Central memory CD4-positive, alpha-beta T cell (primary cell): ENCODE results near the gene ZSCAN23.
"Not testable (repeated sequence)": the region's sequence is repeated elsewhere in the genome, so short reads cannot be mapped to it uniquely, and the experiment has no call there.

Experiments used
- DNase-seq: peaks from one replicate; pipeline ENCODE4 v3.0.0; 2022
- total RNA-seq, 3 experiments: gene quantifications; one replicate each; lab custom pipeline; 2026; lab: John Stamatoyannopoulos, UW

Gene ZSCAN23
- total RNA-seq: 0.19 to 1.1 (median 0.71) reads per million in 3 experiments

DNA sequence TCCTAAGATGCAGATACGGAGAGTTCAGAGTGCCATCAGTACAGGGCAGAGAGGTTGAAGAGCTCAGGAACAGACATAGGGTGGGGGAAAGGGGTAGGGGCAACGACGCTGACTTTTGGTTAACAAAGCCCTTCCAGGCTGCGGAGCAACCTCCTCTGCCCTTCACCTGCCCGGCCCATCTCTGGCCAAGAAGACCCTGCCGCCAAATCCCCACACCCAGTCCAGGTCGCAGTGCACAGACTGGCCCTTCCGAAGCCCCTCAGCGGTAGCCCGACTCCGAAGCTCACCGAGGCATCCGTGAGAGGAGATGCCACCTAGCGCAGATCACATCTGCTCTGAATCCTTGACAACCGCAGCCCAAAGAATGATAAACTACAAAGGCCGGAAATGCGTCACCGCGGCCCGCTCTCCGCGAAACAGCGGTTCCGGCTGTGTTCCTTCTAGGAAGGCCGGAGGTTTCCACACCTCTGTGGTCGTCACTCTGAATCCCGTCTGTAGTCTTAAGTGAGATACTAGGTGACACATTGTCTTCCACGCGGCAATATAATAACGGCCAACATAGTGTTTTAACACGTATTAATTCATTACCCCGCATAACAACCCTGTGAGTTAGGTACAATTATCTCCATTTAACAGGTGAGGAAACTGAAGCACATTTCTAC, at the start of gene ZSCAN23:
ZSCAN23 (minus strand) TSS at position 380 of the 662 bp plus-strand sequence. CDS start 7,225 bp downstream, outside the sequence.
- DNase-seq: peak; percentile 88

DNA sequence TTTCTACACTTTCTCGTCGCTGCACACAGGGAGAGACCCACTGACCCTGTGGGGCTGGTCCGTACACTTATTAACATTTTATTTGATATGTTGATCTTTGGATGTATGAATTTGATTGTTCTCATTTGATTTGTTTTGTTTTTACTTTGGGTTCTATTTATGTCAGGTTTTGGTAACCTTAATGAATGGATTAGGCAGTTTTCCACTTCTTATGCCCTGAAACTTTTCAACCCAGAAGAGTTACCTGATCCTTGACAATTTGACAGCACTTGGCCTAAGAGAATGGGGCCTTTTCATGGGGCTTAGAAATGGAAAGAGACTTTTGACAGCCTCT, 48.7 kb upstream of the ZSCAN23 start:
- no peak for DNase-seq

DNA sequence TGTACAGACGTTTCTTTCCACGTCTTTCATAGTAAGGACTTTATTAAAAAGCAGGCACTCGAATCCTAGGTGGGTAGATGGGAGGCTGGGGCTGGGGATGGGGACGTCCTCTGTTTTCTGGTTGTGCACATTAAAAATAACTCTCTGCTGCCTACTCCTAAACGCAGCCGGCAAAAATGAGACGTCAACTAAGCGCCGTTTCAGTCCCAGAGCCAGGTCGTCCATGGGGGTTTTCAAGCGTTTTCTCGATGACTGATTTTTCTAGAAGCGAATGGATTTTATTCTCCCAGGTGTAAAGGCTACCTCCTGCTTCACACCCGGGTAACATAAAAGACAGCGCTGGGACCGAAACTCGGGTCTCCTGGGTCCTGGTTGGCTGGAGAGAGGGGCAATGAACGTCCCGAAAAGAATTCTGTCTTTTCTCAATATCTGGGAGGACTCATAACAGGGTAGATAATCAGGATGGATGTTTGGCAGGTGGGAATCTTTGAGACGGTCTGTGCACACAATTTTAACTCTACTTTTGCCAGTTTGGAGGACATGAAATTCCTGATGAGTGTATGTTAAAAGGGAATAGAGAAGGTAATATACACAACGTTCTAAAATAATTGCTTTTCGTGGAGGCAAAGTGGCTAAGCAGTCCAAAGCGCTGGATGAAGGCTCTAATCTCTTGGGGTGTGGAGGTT, 47.1 kb upstream of the ZSCAN23 start:
- no peak for DNase-seq

DNA sequence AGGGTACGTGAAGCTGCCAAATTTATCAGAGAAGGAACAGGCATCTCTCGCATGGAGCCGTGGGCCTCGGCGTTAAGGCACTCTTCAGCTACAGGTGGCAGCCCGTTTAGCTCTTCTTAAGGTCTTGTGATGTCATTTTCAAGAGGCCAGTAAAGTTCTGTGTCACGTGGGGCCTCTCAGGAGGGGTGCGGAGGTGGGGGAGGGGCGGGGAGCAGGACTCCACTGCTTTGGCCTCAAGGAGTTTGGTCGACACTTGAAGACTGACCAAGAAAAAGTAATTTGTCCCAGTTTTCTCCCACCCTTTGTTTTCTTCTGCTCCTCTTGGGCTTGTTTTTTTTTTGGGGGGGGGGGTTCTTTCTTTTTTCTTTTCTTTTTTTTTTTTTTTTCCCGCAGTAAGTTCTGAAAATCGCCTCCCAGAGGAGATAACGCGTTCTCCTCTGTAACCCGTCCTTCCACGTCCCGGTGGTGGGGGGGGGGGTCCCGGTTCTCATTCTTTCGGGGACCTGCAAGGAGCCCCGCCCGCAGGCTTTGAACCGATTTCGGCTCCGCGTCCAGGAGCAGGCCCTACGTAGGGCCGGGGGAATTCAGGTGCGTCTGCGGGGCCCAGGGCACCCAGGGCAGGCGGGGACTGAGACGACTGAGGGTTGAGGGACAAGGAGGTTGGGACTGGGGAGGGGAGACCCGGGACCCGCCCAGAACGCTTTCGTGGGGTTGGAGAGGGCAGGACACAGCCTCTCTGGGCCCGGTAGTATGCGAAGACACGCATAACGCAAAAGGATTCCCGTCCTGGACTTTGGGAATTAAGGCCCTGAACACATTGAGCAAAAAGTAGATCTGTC, 46.3 kb upstream of the ZSCAN23 start:
- DNase-seq: no peak

DNA sequence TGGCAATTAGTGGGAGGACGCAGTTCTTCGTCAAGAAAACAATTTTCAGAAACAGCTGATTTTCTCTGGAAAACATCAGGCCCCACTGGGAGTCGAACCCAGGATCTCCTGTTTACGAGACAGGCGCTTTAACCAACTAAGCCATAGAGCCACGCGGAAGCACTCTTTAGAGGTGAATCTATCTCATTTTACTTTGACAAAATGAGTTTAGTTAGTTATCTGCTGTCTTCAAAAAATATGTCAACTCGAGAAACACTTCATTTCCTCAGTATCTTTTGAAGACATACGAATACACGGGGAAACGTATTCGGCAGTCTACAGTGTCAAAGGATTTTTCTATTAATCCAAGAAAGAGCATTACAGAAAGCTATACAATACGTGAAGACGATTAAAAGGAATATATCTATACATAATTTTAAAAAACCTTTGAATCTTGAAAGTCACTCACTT, 45.6 kb upstream of the ZSCAN23 start:
- no peak for DNase-seq

DNA sequence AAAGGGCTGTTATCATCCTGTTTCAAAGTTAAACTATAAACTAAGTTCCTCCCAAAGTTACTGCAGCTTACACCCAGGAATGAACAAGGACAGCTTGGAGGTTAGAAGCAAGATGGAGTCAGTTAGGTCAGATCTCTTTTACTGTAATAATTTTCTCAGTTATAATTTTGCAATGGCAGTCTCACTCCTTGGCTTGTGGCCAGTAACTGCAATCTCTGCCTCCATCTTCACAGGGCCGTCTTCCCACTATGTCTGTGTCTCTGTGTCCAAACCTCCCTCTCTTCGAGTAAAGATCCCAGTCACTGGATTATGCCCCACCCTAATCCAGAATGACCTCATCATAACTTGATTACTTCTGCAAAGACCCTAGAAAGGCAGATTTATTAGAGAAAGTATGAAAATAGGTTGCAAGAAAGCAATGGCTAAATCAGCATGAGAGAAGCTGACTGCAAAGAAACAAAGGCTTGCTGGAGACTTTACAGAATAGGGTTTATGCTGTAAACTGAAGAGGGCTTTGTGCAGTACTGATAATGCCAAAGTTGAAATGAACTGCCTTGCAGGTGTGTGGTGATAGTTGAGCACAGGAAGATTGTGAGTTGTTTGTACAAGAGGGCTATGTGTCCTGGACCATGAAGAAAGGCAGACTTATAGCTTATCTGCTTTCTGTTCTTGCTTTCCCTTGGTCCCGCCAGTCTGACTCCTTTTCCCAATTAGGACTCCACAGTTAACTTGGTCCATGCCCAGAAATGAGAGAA, 43.9 kb upstream of the ZSCAN23 start:
- no peak for DNase-seq

DNA sequence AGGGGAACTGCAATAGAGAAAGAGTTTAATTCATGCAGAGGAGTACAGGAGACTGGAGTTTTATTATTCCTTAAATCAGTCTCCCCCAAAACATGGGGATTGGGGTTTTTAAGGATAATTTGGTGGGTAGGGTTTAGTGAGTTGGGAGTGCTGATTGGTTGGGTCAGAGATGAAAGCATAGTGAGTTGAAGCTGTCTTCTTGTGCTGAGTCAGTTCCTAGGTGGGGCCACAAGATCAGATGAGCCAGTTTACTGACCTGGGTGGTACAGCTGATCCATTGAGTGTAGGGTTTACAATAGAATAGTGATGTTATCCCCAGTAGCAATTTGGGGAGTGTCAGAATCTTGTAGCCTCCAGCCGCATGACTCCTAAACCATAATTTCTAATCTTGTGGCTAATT, 43.2 kb upstream of the ZSCAN23 start:
- no peak for DNase-seq

DNA sequence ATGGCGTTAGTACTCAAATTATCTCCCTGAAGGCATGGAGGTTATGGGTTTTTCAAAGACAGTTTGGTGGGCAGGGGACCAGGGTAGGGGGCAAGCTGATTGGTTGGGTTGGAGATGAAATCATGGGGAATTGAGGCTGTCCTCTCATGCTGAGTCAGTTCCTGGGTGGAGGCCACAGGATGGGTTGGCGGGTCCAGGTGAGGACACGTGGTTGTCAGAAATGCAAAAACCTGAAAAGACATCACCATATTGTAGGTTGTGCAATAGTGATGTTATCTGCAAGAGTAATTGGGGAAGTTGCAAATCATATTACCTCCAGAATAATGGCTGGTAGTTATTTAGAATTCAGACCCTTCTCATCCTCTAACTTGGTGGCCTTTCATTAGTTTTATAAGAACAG, 42.2 kb upstream of the ZSCAN23 start:
- DNase-seq: no peak

DNA sequence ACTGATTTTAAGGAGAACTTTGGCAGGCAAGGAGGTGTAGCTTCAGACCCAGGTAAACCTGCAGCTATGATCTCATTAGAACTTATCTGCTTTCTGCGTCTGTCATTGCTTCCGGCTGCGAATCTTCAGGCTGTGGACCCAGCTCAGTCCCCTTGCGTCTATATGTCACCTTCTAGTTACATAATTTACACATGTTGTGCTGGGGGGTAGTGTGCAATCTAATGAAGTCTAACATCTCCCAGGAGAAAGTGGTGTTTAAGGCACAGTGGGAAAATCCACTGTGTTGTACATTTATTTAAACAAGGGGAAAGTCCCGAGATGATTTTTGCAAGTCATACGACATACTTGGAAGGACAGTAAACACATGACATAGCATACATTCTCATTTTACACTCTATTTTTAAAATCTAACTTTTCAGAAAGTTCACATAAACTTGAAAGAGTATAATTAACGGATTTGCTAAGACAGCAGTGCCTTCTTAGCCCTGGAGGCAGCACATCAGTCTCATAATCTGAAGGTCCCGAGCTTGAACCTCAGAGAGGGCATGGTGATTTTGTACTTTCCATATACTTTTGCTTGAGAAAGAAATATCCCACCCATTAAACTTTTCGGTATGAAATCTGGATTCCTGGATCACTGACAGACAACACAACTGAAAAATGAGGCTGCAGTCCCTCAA, 37.1 kb upstream of the ZSCAN23 start:
- no peak for DNase-seq

DNA sequence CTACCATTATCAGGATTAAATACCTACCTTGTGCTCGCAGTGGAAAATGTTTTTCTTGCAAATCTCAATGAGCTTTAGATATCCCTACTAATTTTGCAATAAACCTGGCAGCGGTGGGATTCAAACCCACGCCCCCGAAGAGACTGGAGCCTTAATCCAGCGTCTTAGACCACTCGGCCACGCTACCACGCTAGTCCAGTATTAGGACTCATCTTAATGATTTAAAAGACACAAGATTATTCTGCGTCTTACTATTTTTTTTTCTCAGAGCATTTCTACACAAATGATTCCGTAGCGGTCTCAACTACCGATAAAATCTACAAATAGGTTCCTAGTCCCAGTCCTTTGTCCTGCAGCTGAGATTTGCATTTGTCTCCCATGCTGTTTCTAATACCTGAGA, 35.2 kb upstream of the ZSCAN23 start:
- DNase-seq: no peak

DNA sequence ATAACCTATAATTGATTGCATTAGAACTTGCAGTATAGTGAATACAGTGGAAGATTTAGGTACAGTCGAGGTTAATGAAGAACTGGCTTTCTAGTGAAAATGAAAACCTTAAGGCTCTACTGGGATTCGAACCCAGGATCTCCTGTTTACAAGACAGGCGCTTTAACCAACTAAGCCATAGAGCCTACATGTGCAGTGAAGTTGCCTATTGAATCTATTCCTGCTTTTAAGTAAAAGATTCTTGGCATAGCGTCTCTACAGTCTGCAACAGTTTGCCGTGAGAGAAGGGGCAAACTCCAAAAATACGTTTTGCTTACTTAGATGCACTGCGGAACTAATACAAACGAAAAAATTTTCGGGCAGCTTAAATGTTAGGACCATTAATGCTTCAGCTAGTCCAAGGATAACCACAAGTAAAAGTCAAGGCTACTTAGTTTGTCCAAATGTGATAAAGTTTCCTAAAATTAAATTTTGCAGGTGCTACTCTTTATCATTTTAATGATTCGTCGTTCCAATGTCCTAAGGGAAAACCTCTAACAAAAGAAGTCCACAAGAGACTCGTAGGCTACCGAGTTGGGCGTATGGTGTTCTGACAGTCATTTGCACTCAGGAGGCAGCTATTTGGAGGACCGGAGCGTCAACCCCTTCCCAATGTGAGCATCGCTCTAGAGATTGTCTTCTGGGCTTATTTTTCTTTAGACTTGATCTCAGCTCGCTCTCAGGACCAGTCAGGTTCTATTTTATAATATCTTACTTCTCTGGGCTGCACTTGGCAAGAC, 31.3 kb upstream of the ZSCAN23 start:
- DNase-seq: no peak

DNA sequence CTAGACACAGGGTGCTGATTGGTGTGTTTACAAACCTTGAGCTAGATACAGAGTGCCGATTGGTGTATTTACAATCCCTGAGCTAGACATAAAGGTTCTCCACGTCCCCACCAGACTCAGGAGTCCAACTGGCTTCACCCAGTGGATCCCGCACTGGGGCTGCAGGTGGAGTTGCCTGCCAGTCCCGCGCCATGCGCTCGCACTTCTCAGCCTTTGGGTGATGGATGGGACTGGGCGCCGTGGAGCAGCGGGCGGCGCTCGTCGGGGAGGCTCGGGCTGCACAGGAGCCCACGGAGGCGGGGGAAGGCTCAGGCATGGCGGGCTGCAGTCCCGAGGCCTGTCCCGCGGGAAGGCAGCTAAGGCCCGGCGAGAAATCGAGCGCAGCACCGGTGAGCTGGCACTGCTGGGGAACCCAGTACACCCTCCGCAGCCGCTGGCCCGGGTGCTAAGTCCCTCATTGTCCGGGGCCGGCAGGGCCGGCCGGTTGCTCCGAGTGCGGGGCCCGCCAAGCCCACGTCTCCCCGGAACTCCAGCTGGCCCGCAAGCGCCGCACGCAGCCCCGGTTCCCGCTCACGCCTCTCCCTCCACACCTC, 26.0 kb upstream of the ZSCAN23 start:
- not testable (repeated sequence) for DNase-seq

DNA sequence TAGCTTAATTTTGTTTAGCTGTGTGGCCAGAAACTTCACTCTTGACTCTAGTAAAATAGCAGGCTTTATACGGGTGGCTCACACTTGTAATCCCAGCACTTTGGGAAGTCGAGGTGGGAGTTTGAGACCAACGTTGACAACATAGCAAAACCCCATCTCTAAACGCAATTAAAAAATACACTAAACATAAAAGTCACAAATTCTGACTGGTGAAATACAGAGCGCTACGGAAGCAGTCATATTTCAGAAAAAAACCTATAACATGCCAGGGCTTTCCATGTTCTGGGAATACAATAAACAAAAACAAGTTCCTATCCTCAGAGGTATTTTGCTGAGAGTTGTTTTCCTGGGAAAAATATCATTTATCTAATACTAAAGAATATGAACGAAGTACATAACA, 24.8 kb upstream of the ZSCAN23 start:
- DNase-seq: no peak

DNA sequence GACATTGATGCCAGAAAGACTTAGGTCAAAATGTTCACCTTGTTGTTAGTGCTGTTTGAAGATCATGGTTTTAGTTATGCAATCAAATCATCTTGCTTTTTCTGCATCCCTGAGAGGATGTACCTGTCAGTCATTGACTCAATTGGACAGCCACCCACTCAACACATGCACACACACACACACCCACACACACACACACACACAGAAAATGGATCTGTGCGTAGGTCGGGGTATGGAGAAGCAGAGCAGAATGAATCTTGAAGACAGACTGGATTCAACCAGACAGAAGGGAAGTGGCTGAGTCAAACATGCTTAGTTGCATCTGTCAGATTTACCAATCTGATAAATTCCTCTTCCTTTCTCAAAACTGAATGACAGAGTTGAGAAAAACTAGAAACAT, 19.1 kb upstream of the ZSCAN23 start:
- DNase-seq: no peak

DNA sequence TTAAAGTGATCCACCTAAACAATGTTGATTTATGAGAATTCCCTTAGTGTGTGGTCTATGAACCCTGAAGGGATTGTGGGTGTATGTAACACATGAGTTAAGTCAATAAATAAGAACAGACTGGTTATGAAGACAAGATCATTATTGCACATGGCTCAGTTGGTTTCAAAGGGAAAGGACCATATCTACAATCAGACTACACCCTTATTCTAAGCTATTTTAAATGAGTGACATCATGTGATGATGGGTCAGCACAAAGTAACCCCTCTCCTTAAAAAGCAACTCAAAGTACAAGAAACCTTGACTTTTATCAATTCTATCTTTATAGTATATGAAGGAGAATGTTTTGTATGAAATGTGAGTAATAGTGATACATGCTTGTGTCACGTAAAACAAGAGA, 15.3 kb upstream of the ZSCAN23 start:
- DNase-seq: no peak

DNA sequence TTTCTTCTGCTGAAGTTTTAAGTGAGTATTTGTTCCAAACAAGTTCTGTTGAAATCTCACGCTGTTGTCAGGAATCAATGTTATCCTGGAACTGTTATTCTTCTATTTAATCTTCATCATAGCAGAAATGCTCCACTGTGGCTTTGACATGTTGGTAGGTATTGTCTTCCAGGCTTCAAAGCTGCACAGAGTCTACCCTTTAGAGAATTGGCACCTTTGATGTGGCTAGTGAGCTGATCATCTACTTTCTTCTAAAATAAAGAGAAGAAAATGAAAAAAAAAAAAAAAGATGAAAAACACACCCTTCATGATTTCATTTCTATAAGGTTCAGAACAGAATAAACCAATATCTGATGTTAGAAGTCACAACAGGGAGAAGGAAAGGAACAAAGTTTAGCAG, 5.8 kb upstream of the ZSCAN23 start:
- peak; percentile 32 for DNase-seq

DNA sequence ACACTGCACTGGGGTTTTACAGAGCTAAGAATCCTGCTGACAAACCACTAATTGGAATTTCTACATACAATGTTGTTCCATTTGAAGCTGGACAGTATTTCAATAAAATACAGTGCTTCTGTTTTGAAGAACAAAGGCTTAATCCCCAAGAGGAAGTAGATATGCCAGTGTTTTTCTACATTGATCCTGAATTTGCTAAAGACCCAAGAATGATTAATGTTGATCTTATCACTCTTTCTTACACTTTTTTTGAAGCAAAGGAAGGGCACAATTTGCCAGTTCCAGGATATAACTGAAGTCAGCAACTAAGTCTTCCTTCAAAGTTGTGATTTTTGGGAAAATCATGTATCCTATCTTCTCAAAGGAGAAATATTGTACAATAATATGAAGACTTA, 4.2 kb upstream of the ZSCAN23 start:
- not testable (repeated sequence) for DNase-seq

DNA sequence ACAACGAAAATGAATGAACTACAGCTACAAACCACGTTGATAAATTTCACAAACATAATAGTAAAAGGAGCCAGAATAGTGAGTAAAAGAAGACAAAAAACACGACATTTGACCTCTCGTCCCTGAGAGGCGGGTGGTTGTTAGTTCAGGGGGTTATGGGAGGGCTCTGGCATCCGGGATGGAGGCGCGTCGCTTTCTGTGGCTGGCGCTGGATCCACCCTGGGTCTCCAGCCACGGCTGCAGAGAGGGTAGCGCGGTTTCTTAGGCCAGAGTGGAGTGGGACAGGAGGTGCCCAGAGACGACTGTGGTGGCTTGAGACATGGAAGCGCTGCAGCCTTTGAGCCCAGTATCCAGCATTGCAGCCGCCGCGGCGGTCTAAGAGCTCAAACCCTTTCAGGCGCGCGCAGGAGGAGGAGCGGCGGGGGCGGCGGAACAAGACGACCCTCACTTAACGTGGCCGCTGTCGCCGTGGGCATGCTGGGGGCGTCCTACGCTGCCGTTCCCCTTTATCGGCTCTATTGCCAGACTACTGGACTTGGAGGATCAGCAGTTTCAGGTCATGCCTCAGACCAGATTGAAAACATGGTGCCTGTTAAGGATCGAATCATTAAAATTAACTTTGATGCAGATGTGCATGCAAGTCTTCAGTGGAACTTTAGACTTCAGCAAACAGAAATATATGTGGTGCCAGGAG, 3.7 kb upstream of the ZSCAN23 start:
- DNase-seq: no peak

DNA sequence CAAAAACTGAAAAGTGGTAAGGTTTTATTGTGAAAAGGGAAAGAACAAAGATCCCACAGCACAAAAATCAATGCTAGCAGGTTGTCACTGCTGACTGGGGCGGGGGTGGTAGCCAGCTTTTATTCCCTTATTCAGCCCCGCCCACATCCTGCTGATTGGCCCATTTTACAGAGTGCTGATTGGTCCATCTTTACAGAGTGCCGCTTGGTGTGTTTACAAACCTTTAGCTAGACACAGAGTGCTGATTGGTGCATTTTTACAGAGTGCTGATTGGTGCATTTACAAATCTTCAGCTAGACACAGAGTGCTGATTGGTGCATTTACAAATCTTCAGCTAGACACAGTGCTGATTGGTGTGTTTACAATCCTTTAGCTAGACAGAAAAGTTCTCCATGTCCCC, 1.5 kb upstream of the ZSCAN23 start:
- not testable (repeated sequence) for DNase-seq

DNA sequence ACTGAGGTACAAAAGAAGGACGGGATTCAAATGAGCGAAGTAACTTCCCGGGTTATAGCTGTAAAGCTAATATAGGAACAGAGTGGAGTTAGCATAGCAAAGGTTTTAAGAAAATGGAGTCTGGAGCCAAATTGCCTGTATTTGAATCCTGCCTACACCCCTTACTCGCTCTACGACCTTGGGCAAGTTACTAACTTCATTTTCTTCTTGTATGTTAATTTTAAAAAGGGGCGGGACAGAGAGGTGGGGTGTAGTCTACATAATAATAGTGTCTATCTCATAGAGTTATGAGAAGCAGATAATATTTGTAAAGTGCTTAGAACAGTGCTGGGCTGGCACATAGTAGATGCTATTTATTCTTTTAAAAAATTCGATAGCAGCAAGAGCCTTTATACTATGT, 705 bp downstream of the ZSCAN23 start:
- no peak for DNase-seq

DNA sequence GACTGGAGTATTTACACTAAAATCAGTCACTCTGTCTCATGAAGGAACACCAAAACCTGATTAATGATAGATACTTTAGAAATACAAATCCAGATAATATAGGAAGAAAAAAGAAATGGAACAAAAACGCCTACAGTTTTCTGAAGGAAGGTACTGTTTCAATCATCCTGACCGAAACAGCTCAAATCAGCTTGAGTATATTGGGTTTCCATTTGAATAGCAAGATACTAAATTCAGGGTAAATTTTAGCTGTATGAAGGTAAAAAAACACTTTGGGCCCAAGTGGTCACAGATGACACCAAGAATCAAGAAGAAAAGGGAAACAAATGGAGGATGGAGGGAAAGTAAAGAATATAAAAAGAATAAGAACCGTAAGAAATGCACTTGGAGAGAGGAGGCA, 6.9 kb downstream of the ZSCAN23 start:
- no peak for DNase-seq
